Liver (tissue), 3 donors: ENCODE results near the gene SARDH.

Experiments used
- ATF3 ChIP-seq: IDR thresholded peaks from 2 replicates; pipeline ENCODE4 v1.6.1; 2016; ENCODE audit warnings: antibody characterized with exemption
- CTCF ChIP-seq: fragments of 150-350 bp; IDR thresholded peaks from 2 replicates; pipeline ENCODE4 v1.5.1; 2017; ENCODE audit warnings: improper control_type of control experiment, low read depth, low read length; ENCODE audit not compliant: missing input control
- EGR1 ChIP-seq, 2 donors: IDR thresholded peaks; 2 replicates each; pipeline ENCODE4 v1.6.1; 2016 to 2018; ENCODE audit warnings: antibody characterized with exemption in 2 of 2, low read depth in 2 of 2
- FOXA1 ChIP-seq: IDR thresholded peaks from 2 replicates; pipeline ENCODE4 v1.6.1; 2016; ENCODE audit warnings: antibody characterized with exemption
- GABPA ChIP-seq, 2 donors: IDR thresholded peaks in 1 of 2; conservative IDR thresholded peaks in 1 of 2; 2 replicates each; pipeline ENCODE4 v1.6.1; 2016; ENCODE audit warnings: antibody characterized with exemption in 2 of 2, mild to moderate bottlenecking in 1 of 2, moderate library complexity in 1 of 2
- HNF4G ChIP-seq: IDR thresholded peaks from 2 replicates; pipeline ENCODE4 v1.6.1; 2016; ENCODE audit warnings: antibody characterized with exemption
- RAD21 ChIP-seq, 2 donors: IDR thresholded peaks; 2 replicates each; pipeline ENCODE4 v1.6.1; 2016; ENCODE audit warnings: antibody characterized with exemption in 2 of 2, mild to moderate bottlenecking in 2 of 2
- REST ChIP-seq: IDR thresholded peaks from 2 replicates; pipeline ENCODE4 v1.6.1; 2016; ENCODE audit warnings: antibody characterized with exemption, mild to moderate bottlenecking
- RXRA ChIP-seq, 2 donors: IDR thresholded peaks; 2 replicates each; pipeline ENCODE4 v1.6.1; 2017 to 2018; ENCODE audit warnings: antibody characterized with exemption in 2 of 2, mild to moderate bottlenecking in 1 of 2
- SP1 ChIP-seq: IDR thresholded peaks from 2 replicates; pipeline ENCODE4 v1.6.1; 2018; ENCODE audit warnings: antibody characterized with exemption, mild to moderate bottlenecking
- TAF1 ChIP-seq: conservative IDR thresholded peaks from 2 replicates; pipeline ENCODE4 v1.6.1; 2016; ENCODE audit warnings: antibody characterized with exemption, mild to moderate bottlenecking
- YY1 ChIP-seq: IDR thresholded peaks from 2 replicates; pipeline ENCODE4 v1.6.1; 2016; ENCODE audit warnings: antibody characterized with exemption, mild to moderate bottlenecking
- ZBTB33 ChIP-seq: IDR thresholded peaks from 2 replicates; pipeline ENCODE4 v1.6.1; 2016; ENCODE audit warnings: antibody characterized with exemption
- TF ChIP-seq, protein P1 (sequence below): IDR thresholded peaks from 2 replicates; pipeline ENCODE4 v1.6.1; 2016; ENCODE audit warnings: antibody characterized with exemption
- donor health status: healthy.
- donor health status: healthy.

GRCh38 chr9:133669182-133669801 lies 68.9 kb downstream of the SARDH start:
- TF ChIP-seq CTCF (no peak), YY1 (no peak), ATF3 (no peak), RAD21 (IDR thresholded peaks at IDR 0.05) (no peak), REST (no peak), ZBTB33 (no peak), FOXA1 (no peak), GABPA (IDR thresholded peaks at IDR 0.05 in 1 of 2, conservative IDR thresholded peaks at IDR 0.05 in 1 of 2) (no peak), TAF1 (no peak), RXRA (IDR thresholded peaks at IDR 0.05) (no peak), HNF4G (no peak), SP1 (no peak), EGR1 (IDR thresholded peaks at IDR 0.05; ENCODE audit: low read depth in 2 of 2) (no peak)
- TF ChIP-seq, protein P1, sequence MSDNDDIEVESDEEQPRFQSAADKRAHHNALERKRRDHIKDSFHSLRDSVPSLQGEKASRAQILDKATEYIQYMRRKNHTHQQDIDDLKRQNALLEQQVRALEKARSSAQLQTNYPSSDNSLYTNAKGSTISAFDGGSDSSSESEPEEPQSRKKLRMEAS = no peak
